Measurements from ENCODE around the gene PDE7B. TPM values are rescaled to one million over a fixed set of nuclear protein-coding genes. Genes with fewer than 3 reads are reported as not detected.

PDE7B gene
- total and polyA plus RNA-seq, 4 donors = 0.75 to 5.2 (median 1.3) TPM

DNA sequence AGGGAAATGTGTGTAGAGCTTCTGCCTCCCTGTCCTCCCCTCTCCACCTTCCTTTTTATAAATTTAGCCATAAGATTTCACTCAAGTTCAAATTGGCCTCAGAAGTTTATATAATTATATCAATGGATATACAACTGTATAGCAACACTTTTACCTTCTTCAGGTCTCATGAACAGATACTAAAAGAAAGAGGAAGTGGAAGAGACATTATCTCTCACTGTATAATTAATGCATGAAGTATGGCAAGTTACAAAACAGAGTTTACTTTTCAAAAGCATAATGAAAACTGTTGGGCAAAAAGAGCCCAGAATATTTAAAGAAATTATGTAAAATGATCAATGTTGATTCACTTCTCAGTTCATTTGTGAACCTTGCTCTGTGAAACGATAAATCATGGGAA is 99.7 kb downstream of the PDE7B start:
- no peak for TF ChIP-seq EGR1 (IDR thresholded peaks at IDR 0.05; ENCODE audit: low read depth in 2 of 2)
- TF ChIP-seq FOXA1 (IDR thresholded peaks at IDR 0.05) = no peak
- TF ChIP-seq HNF4A (conservative IDR thresholded peaks at IDR 0.05) = no peak
- TF ChIP-seq SP1 (IDR thresholded peaks at IDR 0.05) = no peak
- no peak for TF ChIP-seq NR2F2 (IDR thresholded peaks at IDR 0.05)
- TF ChIP-seq, protein P1, sequence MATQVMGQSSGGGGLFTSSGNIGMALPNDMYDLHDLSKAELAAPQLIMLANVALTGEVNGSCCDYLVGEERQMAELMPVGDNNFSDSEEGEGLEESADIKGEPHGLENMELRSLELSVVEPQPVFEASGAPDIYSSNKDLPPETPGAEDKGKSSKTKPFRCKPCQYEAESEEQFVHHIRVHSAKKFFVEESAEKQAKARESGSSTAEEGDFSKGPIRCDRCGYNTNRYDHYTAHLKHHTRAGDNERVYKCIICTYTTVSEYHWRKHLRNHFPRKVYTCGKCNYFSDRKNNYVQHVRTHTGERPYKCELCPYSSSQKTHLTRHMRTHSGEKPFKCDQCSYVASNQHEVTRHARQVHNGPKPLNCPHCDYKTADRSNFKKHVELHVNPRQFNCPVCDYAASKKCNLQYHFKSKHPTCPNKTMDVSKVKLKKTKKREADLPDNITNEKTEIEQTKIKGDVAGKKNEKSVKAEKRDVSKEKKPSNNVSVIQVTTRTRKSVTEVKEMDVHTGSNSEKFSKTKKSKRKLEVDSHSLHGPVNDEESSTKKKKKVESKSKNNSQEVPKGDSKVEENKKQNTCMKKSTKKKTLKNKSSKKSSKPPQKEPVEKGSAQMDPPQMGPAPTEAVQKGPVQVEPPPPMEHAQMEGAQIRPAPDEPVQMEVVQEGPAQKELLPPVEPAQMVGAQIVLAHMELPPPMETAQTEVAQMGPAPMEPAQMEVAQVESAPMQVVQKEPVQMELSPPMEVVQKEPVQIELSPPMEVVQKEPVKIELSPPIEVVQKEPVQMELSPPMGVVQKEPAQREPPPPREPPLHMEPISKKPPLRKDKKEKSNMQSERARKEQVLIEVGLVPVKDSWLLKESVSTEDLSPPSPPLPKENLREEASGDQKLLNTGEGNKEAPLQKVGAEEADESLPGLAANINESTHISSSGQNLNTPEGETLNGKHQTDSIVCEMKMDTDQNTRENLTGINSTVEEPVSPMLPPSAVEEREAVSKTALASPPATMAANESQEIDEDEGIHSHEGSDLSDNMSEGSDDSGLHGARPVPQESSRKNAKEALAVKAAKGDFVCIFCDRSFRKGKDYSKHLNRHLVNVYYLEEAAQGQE (IDR thresholded peaks at IDR 0.05) = no peak
- Histone ChIP-seq H3K9ac (ENCODE audit: low read depth in 1 of 2, low read length in 2 of 2) (no peak overlapping the region), H3K27ac (ENCODE audit: low read depth in 1 of 2, low read length in 2 of 2) (no peak overlapping the region), H3K27me3 (ENCODE audit: control insufficient read depth in 4 of 4, insufficient read depth in 4 of 4, low read length in 3 of 4) (no peaks in the 10 kb centered on the region), H3K4me3 (ENCODE audit: low read depth in 1 of 3, low read length in 3 of 3) (no peak overlapping the region), H3K4me1 (ENCODE audit: control insufficient read depth in 4 of 4, insufficient read depth in 4 of 4, low read length in 3 of 4) (no peaks in the 10 kb centered on the region), H3K9me3 (ENCODE audit: control insufficient read depth in 4 of 4, low read length in 3 of 4) (no peaks in the 10 kb centered on the region), H3K36me3 (ENCODE audit: control insufficient read depth in 4 of 4, insufficient read depth in 3 of 4, low read depth in 1 of 4, low read length in 3 of 4) (no peaks in the 10 kb centered on the region)
- 82% methylated on average over 1 of the region's 1 CpG for WGBS
- DNase-seq (ENCODE audit: low spot score) = no peak

- Histone ChIP-seq H3K27me3 (ENCODE audit: control insufficient read depth in 4 of 4, insufficient read depth in 4 of 4, low read length in 3 of 4) (no peaks in the 10 kb centered on the region), H3K27ac (ENCODE audit: low read depth in 1 of 2, low read length in 2 of 2) (no peak overlapping the region), H3K36me3 (ENCODE audit: control insufficient read depth in 4 of 4, insufficient read depth in 3 of 4, low read depth in 1 of 4, low read length in 3 of 4) (no peaks in the 10 kb centered on the region), H3K9ac (ENCODE audit: low read depth in 1 of 2, low read length in 2 of 2) (no peak overlapping the region), H3K9me3 (ENCODE audit: control insufficient read depth in 4 of 4, low read length in 3 of 4) (no peaks in the 10 kb centered on the region), H3K4me3 (ENCODE audit: low read depth in 1 of 3, low read length in 3 of 3) (no peak overlapping the region), H3K4me1 (ENCODE audit: control insufficient read depth in 4 of 4, insufficient read depth in 4 of 4, low read length in 3 of 4) (no peaks in the 10 kb centered on the region)
- WGBS = 87% methylated on average over 5 of the region's 5 CpGs
- no peak for DNase-seq (ENCODE audit: low spot score)
- TF ChIP-seq, protein P2, sequence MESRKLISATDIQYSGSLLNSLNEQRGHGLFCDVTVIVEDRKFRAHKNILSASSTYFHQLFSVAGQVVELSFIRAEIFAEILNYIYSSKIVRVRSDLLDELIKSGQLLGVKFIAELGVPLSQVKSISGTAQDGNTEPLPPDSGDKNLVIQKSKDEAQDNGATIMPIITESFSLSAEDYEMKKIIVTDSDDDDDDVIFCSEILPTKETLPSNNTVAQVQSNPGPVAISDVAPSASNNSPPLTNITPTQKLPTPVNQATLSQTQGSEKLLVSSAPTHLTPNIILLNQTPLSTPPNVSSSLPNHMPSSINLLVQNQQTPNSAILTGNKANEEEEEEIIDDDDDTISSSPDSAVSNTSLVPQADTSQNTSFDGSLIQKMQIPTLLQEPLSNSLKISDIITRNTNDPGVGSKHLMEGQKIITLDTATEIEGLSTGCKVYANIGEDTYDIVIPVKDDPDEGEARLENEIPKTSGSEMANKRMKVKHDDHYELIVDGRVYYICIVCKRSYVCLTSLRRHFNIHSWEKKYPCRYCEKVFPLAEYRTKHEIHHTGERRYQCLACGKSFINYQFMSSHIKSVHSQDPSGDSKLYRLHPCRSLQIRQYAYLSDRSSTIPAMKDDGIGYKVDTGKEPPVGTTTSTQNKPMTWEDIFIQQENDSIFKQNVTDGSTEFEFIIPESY (IDR thresholded peaks at IDR 0.05) = no peak
- no peak for TF ChIP-seq NR2F2 (IDR thresholded peaks at IDR 0.05)
- TF ChIP-seq HNF4G (IDR thresholded peaks at IDR 0.05) = no peak
- TF ChIP-seq CTCF (IDR thresholded peaks at IDR 0.05; ENCODE audit: low read depth, low read length, missing input control) = no peak
- TF ChIP-seq ATF3 (IDR thresholded peaks at IDR 0.05) = no peak
- TF ChIP-seq, protein P3, sequence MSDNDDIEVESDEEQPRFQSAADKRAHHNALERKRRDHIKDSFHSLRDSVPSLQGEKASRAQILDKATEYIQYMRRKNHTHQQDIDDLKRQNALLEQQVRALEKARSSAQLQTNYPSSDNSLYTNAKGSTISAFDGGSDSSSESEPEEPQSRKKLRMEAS (IDR thresholded peaks at IDR 0.05) = no peak
- no peak for TF ChIP-seq GABPA (IDR thresholded peaks at IDR 0.05 in 1 of 2, conservative IDR thresholded peaks at IDR 0.05 in 1 of 2)
- TF ChIP-seq YY1 (IDR thresholded peaks at IDR 0.05) = no peak
- no peak for TF ChIP-seq EGR1 (IDR thresholded peaks at IDR 0.05; ENCODE audit: low read depth in 2 of 2)
- no peak for TF ChIP-seq TAF1 (conservative IDR thresholded peaks at IDR 0.05)
- TF ChIP-seq RXRA (IDR thresholded peaks at IDR 0.05) = no peak
- no peak for TF ChIP-seq FOXA2 (IDR thresholded peaks at IDR 0.05)
- TF ChIP-seq, protein P1 (IDR thresholded peaks at IDR 0.05) = no peak
Measured at GRCh38 chr6:135953818-135954217, 102.3 kb downstream of the PDE7B start.
